SJCRH30 (cell line): ENCODE data around the gene GID8. TPM values are rescaled to one million over a fixed set of nuclear protein-coding genes. Genes with fewer than 3 reads are reported as not detected.

Experiments used
- DNase-seq, 2 experiments: peaks; one replicate each; pipeline ENCODE4 v3.0.0-alpha.2; 2015 to 2020
- H3K27ac ChIP-seq: fragments of 250-450 bp; sonication (Bioruptor Pico); 2 replicates; pipeline ENCODE4 v1.5.1; 2020; ENCODE audit warnings: mild to moderate bottlenecking, moderate library complexity
- H3K27me3 ChIP-seq: fragments of 250-450 bp; sonication (Bioruptor Pico); 2 replicates; pipeline ENCODE4 v1.5.1; 2020; ENCODE audit warnings: mild to moderate bottlenecking, moderate library complexity
- H3K36me3 ChIP-seq: fragments of 250-450 bp; sonication (Bioruptor Pico); 2 replicates; pipeline ENCODE4 v1.5.1; 2020; ENCODE audit warnings: mild to moderate bottlenecking, moderate library complexity
- H3K4me1 ChIP-seq: fragments of 250-450 bp; sonication (Bioruptor Pico); 2 replicates; pipeline ENCODE4 v1.5.1; 2020; ENCODE audit warnings: mild to moderate bottlenecking, moderate library complexity
- H3K4me3 ChIP-seq: fragments of 250-450 bp; sonication (Bioruptor Pico); 2 replicates; pipeline ENCODE4 v1.5.1; 2020; ENCODE audit warnings: mild to moderate bottlenecking, moderate library complexity
- H3K9me3 ChIP-seq: fragments of 250-450 bp; sonication (Bioruptor Pico); replicated peaks from 2 replicates; pipeline ENCODE4 v1.5.1; 2020; ENCODE audit warnings: mild to moderate bottlenecking, moderate library complexity
- total RNA-seq: library from RNA; depleted of rRNA; stranded (reverse); fragments of >200 nt; shearing (Covaris generic); gene quantifications from 2 replicates; pipeline ENCODE4 v1.2.3, GENCODE V29; 2014; rRNA removed

The GID8 gene
- total RNA-seq: 109 and 117 TPM in 2 replicates

- Histone ChIP-seq H3K9me3 (no peaks in the 10 kb centered on the region), H3K4me1 (peaks cover 12% of the 10 kb centered on the region), H3K4me3 (peak within 1 kb of the TSS; percentile 99), H3K27ac (peak within 1 kb of the TSS; percentile 95), H3K27me3 (no peaks in the 10 kb centered on the region), H3K36me3 (peaks cover 57% of the 10 kb centered on the region)
- DNase-seq: peak; percentile 71 to 75
These were observed at the start of gene GID8 for GRCh38 chr20:62938105-62938888. GID8 (plus strand) TSS chr20:62938147; CDS start chr20:62941503, 3,356 bp downstream.

DNA sequence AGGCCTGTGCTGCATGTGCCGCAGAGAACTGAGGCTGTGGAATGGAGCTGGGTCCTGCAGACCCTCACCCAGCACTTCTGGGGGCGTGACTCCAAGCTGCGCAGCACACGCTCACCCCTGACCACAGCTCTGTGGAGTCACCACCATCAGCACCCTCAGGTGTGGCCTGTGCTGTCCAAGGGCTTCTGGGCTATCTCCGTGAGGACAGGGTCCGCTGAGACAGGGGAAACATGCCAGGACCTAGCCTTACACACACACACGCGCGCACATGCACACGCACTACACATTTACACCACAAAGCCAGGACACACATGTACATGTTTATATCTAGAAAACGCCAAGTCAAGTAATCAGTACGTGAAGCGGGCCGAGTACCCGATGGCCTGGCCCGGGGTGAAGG lies 49.5 kb upstream of the GID8 start:
- DNase-seq: no peak
- H3K27me3 ChIP-seq: no peaks in the 10 kb centered on the region
- H3K4me1 ChIP-seq: peaks cover 37% of the 10 kb centered on the region
- no peaks in the 10 kb centered on the region for H3K9me3 ChIP-seq
- peaks cover 56% of the 10 kb centered on the region for H3K36me3 ChIP-seq
- H3K4me3 ChIP-seq: no peak overlapping the region
- no peak overlapping the region for H3K27ac ChIP-seq

GRCh38 chr20:62888910-62889309 lies 49.0 kb upstream of the GID8 start:
- H3K4me1 ChIP-seq: peaks cover 37% of the 10 kb centered on the region
- peaks cover 61% of the 10 kb centered on the region for H3K36me3 ChIP-seq
- H3K4me3 ChIP-seq: no peak overlapping the region
- H3K9me3 ChIP-seq: no peaks in the 10 kb centered on the region
- H3K27ac ChIP-seq: no peak overlapping the region
- no peaks in the 10 kb centered on the region for H3K27me3 ChIP-seq
- no peak for DNase-seq

DNA sequence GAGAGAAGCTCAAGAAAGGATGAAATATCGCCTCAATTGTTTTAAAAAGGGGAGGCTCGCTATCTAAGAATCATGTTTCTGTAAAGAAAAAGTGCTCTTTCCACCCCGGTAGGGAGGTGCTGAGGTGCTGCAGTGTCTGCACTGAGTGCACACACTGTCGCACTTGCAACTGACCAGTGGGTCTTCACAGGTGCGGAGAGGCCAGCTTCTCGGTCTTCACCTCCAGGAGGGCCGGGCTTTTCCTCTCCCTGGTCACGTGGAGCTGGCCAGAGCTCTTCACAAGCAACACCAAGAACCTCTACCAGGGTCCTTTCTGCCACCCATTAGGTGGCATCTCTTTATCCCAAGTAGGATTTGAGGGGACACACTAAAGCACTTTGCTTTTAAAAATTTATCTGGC lies 48.5 kb upstream of the GID8 start:
- no peak for DNase-seq
- H3K27me3 ChIP-seq: no peaks in the 10 kb centered on the region
- no peak overlapping the region for H3K27ac ChIP-seq
- H3K4me1 ChIP-seq: peaks cover 37% of the 10 kb centered on the region
- peaks cover 66% of the 10 kb centered on the region for H3K36me3 ChIP-seq
- no peaks in the 10 kb centered on the region for H3K9me3 ChIP-seq
- H3K4me3 ChIP-seq: no peak overlapping the region

DNA sequence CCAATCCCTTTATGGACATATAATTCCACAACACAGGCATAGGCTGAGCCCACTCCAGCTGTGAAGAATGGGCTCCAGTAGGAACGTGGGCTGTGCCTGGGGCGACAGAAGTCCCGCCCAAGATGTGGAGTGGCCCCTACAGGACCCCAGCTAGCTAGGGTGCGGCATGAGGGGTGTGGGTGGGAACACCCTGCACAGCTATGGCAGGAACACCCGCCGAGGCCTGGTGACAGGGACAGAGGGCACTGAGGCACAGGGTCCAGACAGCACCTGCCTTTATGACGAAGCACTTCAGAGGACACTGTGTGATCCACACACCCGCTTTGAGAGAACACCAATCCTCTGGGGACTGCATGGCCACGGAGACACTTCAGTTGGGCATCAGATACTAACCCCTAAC lies 48.1 kb upstream of the GID8 start:
- Histone ChIP-seq H3K9me3 (no peaks in the 10 kb centered on the region), H3K27me3 (no peaks in the 10 kb centered on the region), H3K27ac (no peak overlapping the region), H3K36me3 (peaks cover 71% of the 10 kb centered on the region), H3K4me1 (peaks cover 37% of the 10 kb centered on the region), H3K4me3 (no peak overlapping the region)
- no peak for DNase-seq

- H3K4me1 ChIP-seq: peaks cover 37% of the 10 kb centered on the region
- peaks cover 74% of the 10 kb centered on the region for H3K36me3 ChIP-seq
- H3K4me3 ChIP-seq: no peak overlapping the region
- H3K9me3 ChIP-seq: no peaks in the 10 kb centered on the region
- no peaks in the 10 kb centered on the region for H3K27me3 ChIP-seq
- DNase-seq: no peak
- H3K27ac ChIP-seq: peak overlapping the region; percentile 44
These were observed 47.5 kb upstream of the GID8 start for GRCh38 chr20:62890444-62890843.

DNA sequence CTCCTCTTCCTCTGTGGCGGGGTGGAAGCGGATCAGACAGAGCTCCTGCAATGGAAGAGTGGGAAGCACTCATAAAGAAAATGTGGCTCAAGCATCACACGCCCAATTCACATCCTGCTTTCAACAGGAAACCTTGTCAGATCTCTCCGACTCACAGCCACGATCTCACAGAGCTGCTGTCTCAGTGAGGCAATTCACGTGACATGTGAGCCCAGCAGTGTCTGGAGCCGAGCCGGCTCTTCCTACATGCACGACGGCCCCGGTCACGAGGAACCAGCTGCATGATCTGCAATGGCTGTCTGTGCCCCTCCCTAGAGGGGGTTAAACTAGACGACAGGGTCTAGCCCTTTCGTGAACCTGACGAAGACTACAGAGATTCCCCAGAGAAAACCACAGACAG lies 46.8 kb upstream of the GID8 start:
- H3K4me1 ChIP-seq: peaks cover 37% of the 10 kb centered on the region
- H3K4me3 ChIP-seq: no peak overlapping the region
- DNase-seq: peak; percentile 97 to 98
- no peaks in the 10 kb centered on the region for H3K9me3 ChIP-seq
- H3K27me3 ChIP-seq: no peaks in the 10 kb centered on the region
- peaks cover 76% of the 10 kb centered on the region for H3K36me3 ChIP-seq
- H3K27ac ChIP-seq: peak overlapping the region; percentile 44

DNA sequence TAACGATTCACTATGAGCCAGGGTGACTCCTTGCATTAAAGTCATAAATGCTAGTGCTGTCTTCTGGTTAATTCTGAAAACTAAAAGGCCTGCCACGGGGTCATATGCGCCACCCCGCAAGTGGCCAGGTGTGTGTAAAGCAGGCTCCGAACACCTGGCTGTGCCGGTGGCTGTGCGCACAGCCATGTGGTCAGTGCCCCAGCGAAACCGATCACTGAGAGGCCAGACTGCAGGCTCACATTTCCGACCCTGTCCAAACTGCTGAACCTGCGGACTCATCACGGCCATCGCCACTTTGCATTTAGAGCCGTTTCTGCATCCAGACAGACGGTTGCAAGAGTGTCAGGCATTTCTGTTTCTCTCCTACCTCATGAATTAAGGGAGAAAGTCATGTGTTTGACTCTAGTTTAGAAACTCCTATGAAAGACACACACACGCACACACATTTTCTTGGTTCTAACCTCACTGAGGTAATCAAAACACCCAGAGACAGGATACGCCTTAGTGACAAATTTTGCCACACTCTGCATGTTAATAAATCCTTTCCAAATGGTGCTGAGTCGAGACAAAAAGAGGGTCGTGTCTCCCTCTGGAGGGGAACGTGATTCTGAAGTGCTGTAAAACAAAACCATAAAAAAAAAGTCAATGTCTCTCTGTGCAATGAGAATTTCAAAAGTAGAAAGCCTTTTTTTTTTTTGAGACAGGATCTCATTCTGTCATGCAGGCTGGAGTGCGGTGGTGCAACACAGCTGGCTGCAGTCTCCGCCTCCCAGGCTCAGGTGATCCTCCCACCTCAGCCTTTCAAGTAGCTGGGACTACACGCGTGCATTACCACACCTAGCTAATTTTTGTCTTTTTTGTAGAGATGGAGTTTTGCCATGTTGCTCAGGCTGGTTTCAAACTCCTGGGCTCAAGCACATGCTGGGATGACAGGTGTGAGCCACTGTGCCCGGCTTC lies 45.3 kb upstream of the GID8 start:
- H3K4me1 ChIP-seq: peaks cover 28% of the 10 kb centered on the region
- H3K27ac ChIP-seq: no peak overlapping the region
- no peak for DNase-seq
- no peaks in the 10 kb centered on the region for H3K9me3 ChIP-seq
- H3K4me3 ChIP-seq: no peak overlapping the region
- no peaks in the 10 kb centered on the region for H3K27me3 ChIP-seq
- H3K36me3 ChIP-seq: peaks cover 73% of the 10 kb centered on the region

DNA sequence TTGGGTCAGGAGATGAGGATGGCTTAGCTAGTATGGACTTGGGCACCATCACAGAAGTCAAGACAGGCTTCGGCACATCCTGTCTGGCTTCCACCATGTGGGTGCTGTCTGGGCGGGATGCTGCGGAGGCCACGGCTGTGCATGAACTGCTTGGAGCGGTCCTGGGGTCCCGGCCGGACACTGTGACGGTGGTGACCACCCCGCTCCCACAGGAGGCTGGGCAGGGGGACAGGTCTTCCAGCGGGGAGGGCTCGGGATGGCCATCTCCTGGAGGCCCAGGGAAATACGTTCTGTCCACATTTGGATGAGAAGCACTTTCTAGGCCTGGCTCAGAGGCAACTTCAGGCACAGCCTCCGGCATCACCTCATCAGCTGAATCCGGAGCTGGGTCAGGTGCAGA lies 44.2 kb upstream of the GID8 start:
- H3K9me3 ChIP-seq: no peaks in the 10 kb centered on the region
- H3K27ac ChIP-seq: no peak overlapping the region
- no peak overlapping the region for H3K4me3 ChIP-seq
- H3K4me1 ChIP-seq: peaks cover 23% of the 10 kb centered on the region
- peaks cover 64% of the 10 kb centered on the region for H3K36me3 ChIP-seq
- DNase-seq: no peak
- no peaks in the 10 kb centered on the region for H3K27me3 ChIP-seq

DNA sequence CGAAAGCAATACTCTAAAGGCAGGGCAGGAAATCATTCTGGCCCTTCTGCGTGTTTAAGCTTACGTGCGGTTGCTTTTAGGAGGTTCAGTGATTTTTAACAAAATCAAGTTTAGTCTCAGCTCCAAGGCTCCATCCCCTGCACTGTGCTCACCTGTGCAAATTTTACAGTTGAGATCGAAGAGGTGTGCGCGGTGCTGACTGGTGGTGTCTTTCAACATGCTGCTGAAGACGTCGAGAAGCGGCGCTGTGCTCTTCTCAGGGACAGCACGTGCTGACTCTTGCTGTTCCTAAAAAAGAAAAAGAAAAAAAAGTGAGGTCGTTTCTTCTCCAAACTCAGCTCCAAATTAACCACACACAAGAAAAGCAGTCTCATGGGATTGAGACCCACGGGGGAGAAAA lies 43.7 kb upstream of the GID8 start:
- no peaks in the 10 kb centered on the region for H3K27me3 ChIP-seq
- H3K4me3 ChIP-seq: no peak overlapping the region
- peaks cover 23% of the 10 kb centered on the region for H3K4me1 ChIP-seq
- no peak for DNase-seq
- H3K9me3 ChIP-seq: no peaks in the 10 kb centered on the region
- H3K27ac ChIP-seq: no peak overlapping the region
- H3K36me3 ChIP-seq: peaks cover 58% of the 10 kb centered on the region

DNA sequence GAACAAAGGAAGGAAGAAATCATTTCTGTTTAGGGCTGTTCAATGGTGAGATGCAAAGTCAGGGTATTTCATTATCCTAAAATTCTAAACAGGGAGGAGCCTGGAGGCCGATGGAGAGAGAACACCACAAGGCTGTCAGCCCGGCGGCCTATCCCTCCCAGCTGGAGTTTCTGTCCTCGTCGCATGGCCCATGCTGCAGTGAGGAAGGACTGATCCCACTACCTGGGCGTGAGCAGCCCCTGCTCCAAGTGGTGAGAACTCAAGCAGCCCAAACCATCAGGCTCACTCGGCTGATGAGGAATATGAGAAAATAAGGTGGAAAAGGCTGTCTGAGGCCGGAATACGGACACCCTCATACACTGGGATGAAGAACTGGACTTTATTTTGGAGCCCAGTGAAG lies 42.4 kb upstream of the GID8 start:
- peaks cover 46% of the 10 kb centered on the region for H3K36me3 ChIP-seq

DNA sequence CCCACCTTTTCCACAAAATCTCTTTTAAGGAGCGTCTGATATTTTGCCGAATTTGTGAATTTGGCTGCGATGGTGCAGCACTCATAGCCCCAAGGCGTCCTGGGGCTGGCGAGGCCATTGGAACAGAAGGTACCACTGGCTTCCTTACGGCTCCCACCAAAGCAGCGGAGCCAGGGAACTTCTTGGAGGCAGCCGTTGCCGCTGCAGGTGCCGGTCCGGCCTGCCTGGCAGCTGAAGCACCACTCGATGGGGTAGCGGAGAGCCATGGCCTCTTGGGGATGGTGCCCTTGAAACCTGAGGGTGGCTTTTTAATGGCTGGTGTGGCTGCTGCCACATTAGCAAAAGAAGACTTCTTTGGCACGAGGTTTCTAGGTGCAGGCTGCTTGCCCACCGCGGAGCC lies 41.4 kb upstream of the GID8 start:
- peaks cover 48% of the 10 kb centered on the region for H3K36me3 ChIP-seq
- no peak for DNase-seq
- H3K27ac ChIP-seq: no peak overlapping the region
- H3K4me3 ChIP-seq: no peak overlapping the region
- peaks cover 8% of the 10 kb centered on the region for H3K4me1 ChIP-seq
- no peaks in the 10 kb centered on the region for H3K27me3 ChIP-seq
- H3K9me3 ChIP-seq: no peaks in the 10 kb centered on the region

More for the DNA sequence above, 42.4 kb upstream of the GID8 start:
- H3K4me3 ChIP-seq: no peak overlapping the region
- no peaks in the 10 kb centered on the region for H3K9me3 ChIP-seq
- DNase-seq: no peak
- no peak overlapping the region for H3K27ac ChIP-seq
- H3K4me1 ChIP-seq: peaks cover 17% of the 10 kb centered on the region
- no peaks in the 10 kb centered on the region for H3K27me3 ChIP-seq

GRCh38 chr20:62897666-62898065 lies 40.3 kb upstream of the GID8 start:
- no peaks in the 10 kb centered on the region for H3K27me3 ChIP-seq
- peaks cover 48% of the 10 kb centered on the region for H3K36me3 ChIP-seq
- no peak for DNase-seq
- H3K4me1 ChIP-seq: no peaks in the 10 kb centered on the region; the same call in 1 of the 2 replicates
- no peak overlapping the region for H3K27ac ChIP-seq
- H3K9me3 ChIP-seq: no peaks in the 10 kb centered on the region
- H3K4me3 ChIP-seq: no peak overlapping the region

DNA sequence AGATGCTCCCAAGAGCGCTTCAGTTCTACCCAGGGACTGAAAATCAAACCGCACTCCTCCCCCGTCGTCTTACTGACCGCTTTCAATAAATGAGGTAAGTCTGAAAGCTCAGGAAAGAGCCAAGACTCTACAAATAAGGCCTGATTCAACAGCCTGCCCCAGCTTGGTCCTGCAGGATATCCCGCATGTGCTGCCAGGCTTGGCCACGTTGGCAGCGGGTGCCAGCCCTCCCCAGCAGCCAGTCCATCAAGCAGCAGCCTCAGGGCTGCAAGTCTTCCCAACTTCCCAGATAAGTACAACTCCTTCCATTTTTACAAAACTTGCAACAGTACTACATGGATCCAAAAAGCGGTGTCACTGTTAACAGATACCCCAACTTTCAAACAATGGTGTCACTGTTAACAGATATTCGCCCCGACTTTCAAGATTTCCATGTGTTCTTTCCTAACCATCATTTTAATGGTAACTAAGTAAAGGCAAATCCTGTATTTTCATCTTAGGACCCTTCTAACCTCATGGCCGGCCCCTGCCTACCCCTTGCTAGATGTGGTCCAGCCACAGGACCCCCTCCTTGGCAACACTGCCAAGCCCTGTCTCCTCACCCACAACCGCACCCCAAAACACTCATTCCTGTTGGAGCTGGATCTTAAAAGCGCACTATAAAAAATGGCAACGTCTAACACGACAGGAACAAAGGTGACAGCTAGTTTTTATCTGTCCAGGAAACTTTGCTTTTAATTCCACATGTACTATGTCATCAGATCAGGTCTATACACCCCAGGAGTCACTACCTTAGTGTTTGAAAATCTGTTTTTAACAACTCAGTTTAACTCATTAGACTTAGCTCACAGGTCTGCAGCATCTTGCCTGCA lies 39.6 kb upstream of the GID8 start:
- H3K4me3 ChIP-seq: no peak overlapping the region
- H3K9me3 ChIP-seq: no peaks in the 10 kb centered on the region
- H3K4me1 ChIP-seq: no peaks in the 10 kb centered on the region; the same call in 1 of the 2 replicates
- DNase-seq: no peak
- H3K27ac ChIP-seq: no peak overlapping the region
- H3K27me3 ChIP-seq: no peaks in the 10 kb centered on the region
- H3K36me3 ChIP-seq: peaks cover 48% of the 10 kb centered on the region
